NCI-H2107 (cell line): Measurements from ENCODE around the gene RTP2.

Experiments used
- DNase-seq: peaks from one replicate; lab custom pipeline; 2025; lab: John Stamatoyannopoulos, UW

Gene RTP2

DNA sequence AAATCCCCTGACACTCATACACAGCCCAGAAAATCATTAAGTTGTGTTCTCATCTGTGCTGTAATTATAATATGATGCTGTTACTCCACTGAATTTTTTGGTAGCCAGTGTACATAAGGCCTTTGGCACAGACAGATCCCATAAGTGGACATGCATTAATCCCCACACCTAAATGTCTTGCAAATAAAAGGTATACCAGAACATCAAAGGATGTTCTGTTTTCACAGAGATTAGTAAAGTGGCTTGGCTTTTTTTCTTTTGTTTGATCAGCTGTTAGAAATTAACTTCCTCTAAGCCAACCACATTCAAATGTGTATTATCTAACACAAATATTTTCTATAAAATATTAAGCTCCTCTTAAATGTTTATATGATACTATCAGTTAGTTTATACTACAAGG is 34.8 kb downstream of the RTP2 start:
- no peak for DNase-seq

DNA sequence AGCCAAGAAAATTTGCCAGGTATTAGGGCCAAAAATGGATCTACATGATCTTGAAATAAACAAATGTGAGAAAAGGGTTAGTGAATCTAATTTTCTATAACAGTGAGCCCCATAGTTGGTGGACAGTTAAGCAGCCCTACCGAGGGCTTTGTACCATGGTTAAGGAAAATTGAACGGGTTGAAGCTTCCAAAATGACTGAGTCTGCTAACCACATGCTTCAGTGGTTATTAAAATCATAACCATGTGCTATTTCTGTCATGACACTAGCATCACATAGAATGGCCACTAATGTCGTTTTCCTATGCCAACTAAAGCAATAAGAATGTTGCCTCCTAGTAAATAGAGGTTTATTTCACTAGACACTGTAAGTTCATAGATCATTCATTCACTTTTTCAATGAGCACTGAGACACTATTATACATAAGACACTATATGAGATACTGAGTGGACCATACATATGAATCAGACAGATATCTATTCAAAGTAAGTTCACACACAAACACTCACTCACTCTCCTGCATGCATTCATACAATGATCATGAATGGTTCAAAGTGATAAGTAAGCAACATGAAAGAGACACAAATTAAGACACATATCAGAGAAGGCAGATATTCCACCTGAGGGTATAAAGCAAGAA is 36.5 kb downstream of the RTP2 start:
- DNase-seq: no peak

DNA sequence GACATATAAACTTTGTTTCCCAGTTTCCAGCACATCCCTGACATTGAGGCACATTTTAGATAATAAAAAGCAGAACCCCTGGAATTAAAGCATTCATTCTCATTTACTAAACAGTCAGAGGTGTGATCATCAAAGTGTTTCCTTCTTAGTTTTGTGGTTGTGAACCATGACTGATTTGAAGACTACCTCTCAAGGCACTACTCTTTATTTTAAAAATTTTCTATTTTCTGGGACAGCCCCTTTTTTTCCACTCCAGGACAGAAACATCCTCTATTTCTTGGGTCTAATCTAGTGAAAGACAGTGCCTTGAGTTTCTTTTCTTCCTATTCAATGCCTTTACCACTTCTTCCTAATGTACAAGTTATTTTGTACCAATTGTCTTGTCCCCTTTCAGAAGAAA is 37.3 kb downstream of the RTP2 start:
- no peak for DNase-seq

DNA sequence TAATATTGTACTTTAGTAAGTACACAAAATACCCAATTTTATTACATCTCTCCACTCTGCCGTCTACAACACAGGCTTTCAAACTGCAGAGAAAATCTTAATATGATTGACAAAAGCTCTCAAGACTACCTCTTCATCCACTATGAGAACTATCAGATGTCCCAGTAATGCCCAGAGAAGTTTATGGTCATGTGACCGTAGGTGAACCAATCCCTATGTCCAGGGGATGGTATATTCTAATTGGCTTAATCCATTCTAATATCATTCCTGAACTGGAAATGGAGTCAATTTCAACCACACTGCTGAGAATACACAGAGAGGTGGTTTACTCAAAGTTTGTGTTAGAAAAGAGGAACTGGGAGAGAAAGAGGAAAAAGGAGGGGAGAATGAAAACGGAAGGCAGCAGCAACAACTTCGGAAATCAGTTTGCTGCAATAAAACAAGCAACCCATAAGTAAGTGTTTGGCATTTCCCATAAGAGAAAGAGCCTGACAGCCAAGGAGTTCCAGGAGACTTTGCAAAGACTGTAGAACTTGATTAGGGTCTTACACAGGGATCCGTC is 39.4 kb downstream of the RTP2 start:
- DNase-seq: no peak

DNA sequence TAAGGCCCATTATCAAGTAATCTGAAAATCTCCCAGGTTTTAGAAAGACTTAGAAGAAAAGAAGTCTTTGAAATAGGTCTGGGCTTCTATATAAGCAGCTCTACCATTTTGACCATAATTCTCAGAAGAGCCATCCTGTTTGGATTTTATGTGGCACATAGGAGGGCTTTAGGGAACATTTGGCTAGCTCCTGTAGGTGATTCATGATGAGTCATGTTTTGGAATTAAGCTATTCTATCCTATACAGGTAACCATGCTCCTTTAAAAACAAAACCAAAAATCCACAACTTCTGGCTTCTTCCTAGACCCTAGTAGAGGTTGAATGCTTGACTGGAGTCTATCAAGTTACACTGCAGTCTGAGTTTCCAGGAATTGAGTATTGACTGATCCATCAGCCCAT is 41.1 kb downstream of the RTP2 start:
- DNase-seq: no peak

DNA sequence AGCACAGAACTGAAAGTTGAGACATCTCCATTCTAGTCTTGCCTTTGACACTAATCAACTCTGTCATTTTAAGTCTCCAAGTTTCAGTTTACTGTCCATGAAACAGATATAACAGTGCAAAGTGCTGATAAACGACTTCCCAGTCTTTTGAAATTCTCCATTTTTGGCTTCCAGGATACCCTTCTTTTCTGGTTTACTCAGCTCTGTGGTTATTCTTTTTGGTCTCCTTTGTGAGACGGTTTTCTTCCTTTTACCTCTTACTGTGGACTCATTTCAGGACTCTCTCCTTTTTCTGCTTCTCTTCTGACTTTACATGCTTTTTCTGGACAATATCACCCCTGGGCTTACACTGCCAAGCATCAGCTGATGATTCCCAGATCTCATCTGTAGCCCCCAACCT is 51.1 kb downstream of the RTP2 start:
- DNase-seq: no peak
